Loucy (cell line): ENCODE results near the gene ATXN7L1.

ENCODE experiments used
- H2AFZ ChIP-seq: fragments of 200-600 bp; sonication (generic); 2 replicates; pipeline ENCODE4 v1.6.0; 2016; ENCODE audit warnings: antibody characterized with exemption, mild to moderate bottlenecking, low read length, moderate library complexity
- H3F3A ChIP-seq: fragments of 200-600 bp; 2 replicates; pipeline ENCODE4 v1.6.0; 2016; ENCODE audit warnings: antibody characterized with exemption, low read depth, mild to moderate bottlenecking
- H3K27me3 ChIP-seq: fragments of 200-600 bp; sonication (generic); 2 replicates; pipeline ENCODE4 v1.6.1; 2014; ENCODE audit warnings: low read length, mild to moderate bottlenecking; ENCODE audit not compliant: insufficient read depth, poor library complexity, severe bottlenecking
- H3K36me3 ChIP-seq: fragments of 200-600 bp; sonication (generic); 2 replicates; pipeline ENCODE4 v1.6.1; 2016; ENCODE audit warnings: low read length; ENCODE audit not compliant: insufficient read depth
- H3K4me1 ChIP-seq: fragments of 200-600 bp; sonication (generic); 2 replicates; pipeline ENCODE4 v1.5.1; 2014; ENCODE audit warnings: low read length, mild to moderate bottlenecking; ENCODE audit not compliant: insufficient read depth, poor library complexity, severe bottlenecking
- H3K4me2 ChIP-seq: fragments of 200-600 bp; sonication (generic); 2 replicates; pipeline ENCODE4 v1.6.0; 2014; ENCODE audit warnings: antibody characterized with exemption, low read length, low read depth, mild to moderate bottlenecking; ENCODE audit not compliant: poor library complexity, severe bottlenecking
- H3K4me3 ChIP-seq: fragments of 200-600 bp; sonication (generic); 2 replicates; pipeline ENCODE4 v1.5.1; 2014; ENCODE audit warnings: low read length, mild to moderate bottlenecking, mixed read lengths; ENCODE audit not compliant: poor library complexity, severe bottlenecking
- H3K79me2 ChIP-seq: fragments of 200-600 bp; sonication (generic); 2 replicates; pipeline ENCODE4 v1.6.1; 2014; ENCODE audit warnings: low read length; ENCODE audit not compliant: insufficient read depth
- H3K9ac ChIP-seq: fragments of 200-600 bp; sonication (generic); 2 replicates; pipeline ENCODE4 v1.6.0; 2014; ENCODE audit warnings: mild to moderate bottlenecking, low read depth, low read length, moderate library complexity; ENCODE audit not compliant: poor library complexity, severe bottlenecking
- H3K9me2 ChIP-seq: fragments of 200-600 bp; sonication (generic); replicated peaks from 2 replicates; pipeline ENCODE4 v1.6.1; 2016; ENCODE audit warnings: low read depth, low read length, mixed read lengths
- H3K9me3 ChIP-seq: fragments of 200-600 bp; sonication (generic); 2 replicates; pipeline ENCODE4 v1.6.1; 2014; ENCODE audit warnings: mild to moderate bottlenecking, antibody characterized with exemption, low read length, low read depth; ENCODE audit not compliant: insufficient read depth
- H4K20me1 ChIP-seq: fragments of 200-600 bp; sonication (generic); 2 replicates; pipeline ENCODE4 v1.6.0; 2014; ENCODE audit warnings: antibody characterized with exemption, low read length, mild to moderate bottlenecking; ENCODE audit not compliant: insufficient read depth, poor library complexity, severe bottlenecking
- CTCF ChIP-seq: fragments of 200-600 bp; sonication (generic); conservative IDR thresholded peaks from 2 replicates; pipeline ENCODE4 v1.5.1; 2014; ENCODE audit warnings: mild to moderate bottlenecking, antibody characterized with exemption, low read length
- EZH2phosphoT487 ChIP-seq: fragments of 200-600 bp; IDR thresholded peaks from 2 replicates; pipeline ENCODE4 v1.6.1; 2018; ENCODE audit warnings: antibody characterized with exemption, mild to moderate bottlenecking, moderate library complexity, borderline replicate concordance

Gene ATXN7L1

GRCh38 chr7:105650382-105650970 is 225.9 kb downstream of the ATXN7L1 start:
- Histone ChIP-seq H4K20me1 (no peaks in the 10 kb centered on the region), H3K9me3 (no peaks in the 10 kb centered on the region), H3K27me3 (no peaks in the 10 kb centered on the region), H3K4me1 (peaks cover 8% of the 10 kb centered on the region), H3K79me2 (no peaks in the 10 kb centered on the region), H2AFZ (no peak overlapping the region), H3K4me3 (no peak overlapping the region), H3F3A (no peaks in the 10 kb centered on the region), H3K9ac (no peak overlapping the region), H3K9me2 (no peaks in the 10 kb centered on the region), H3K4me2 (no peak overlapping the region), H3K36me3 (no peaks in the 10 kb centered on the region)
- TF ChIP-seq EZH2phosphoT487 = no peak
- no peak for TF ChIP-seq CTCF

GRCh38 chr7:105649727-105650381 is 226.5 kb downstream of the ATXN7L1 start:
- Histone ChIP-seq H3K9me2 (no peaks in the 10 kb centered on the region), H3K4me1 (peaks cover 8% of the 10 kb centered on the region), H3K36me3 (no peaks in the 10 kb centered on the region), H3F3A (no peaks in the 10 kb centered on the region), H3K4me2 (no peak overlapping the region), H3K79me2 (no peaks in the 10 kb centered on the region), H2AFZ (no peak overlapping the region), H3K9ac (no peak overlapping the region), H3K27me3 (no peaks in the 10 kb centered on the region), H4K20me1 (no peaks in the 10 kb centered on the region), H3K4me3 (no peak overlapping the region), H3K9me3 (no peaks in the 10 kb centered on the region)
- TF ChIP-seq EZH2phosphoT487 = no peak
- TF ChIP-seq CTCF = no peak

GRCh38 chr7:105648561-105649401 is 227.6 kb downstream of the ATXN7L1 start:
- no peaks in the 10 kb centered on the region for H3F3A ChIP-seq
- peaks cover 8% of the 10 kb centered on the region for H3K4me1 ChIP-seq
- H3K4me2 ChIP-seq = no peak overlapping the region
- H3K9me2 ChIP-seq = no peaks in the 10 kb centered on the region
- H3K79me2 ChIP-seq = no peaks in the 10 kb centered on the region
- H2AFZ ChIP-seq = no peak overlapping the region
- no peaks in the 10 kb centered on the region for H4K20me1 ChIP-seq
- no peaks in the 10 kb centered on the region for H3K36me3 ChIP-seq
- TF ChIP-seq EZH2phosphoT487 (no peak), CTCF (no peak)
- H3K27me3 ChIP-seq = no peaks in the 10 kb centered on the region
- no peak overlapping the region for H3K9ac ChIP-seq
- no peak overlapping the region for H3K4me3 ChIP-seq
- no peaks in the 10 kb centered on the region for H3K9me3 ChIP-seq
